Activated CD8-positive, alpha-beta T cell treated with anti-CD3 and anti-CD28 coated beads, Interleukin-2, amount 10 ng/mL, durations not matched to agents 7 days and 5 days (primary cell): Measurements from ENCODE around the gene P2RX2. TPM values are rescaled to one million over a fixed set of nuclear protein-coding genes. Genes with fewer than 3 reads are reported as not detected.

Source experiments
- ATAC-seq: fragments of 150-1000 bp; cut with Tn5 transposase; one replicate; pipeline ENCODE4 v1.10.0; 2021; ENCODE audit warnings: moderate library complexity
- CTCF ChIA-PET: fragments of 350-600 bp; sonication (Branson Sonifier 250); formaldehyde crosslinking; loops from one replicate; lab custom pipeline; 2021; ENCODE audit warnings: antibody characterized with exemption; lab: Charles Lee
- POLR2A ChIA-PET: fragments of 350-600 bp; sonication (Branson Sonifier 250); formaldehyde crosslinking; loops from one replicate; lab custom pipeline; 2021; ENCODE audit warnings: antibody characterized with exemption; lab: Charles Lee
- DNase-seq: peaks from one replicate; pipeline ENCODE4 v3.0.0-alpha.2; 2020
- H3K27ac Mint-ChIP-seq: one replicate; pipeline ENCODE4 v1.8.0; 2021; ENCODE audit warnings: mild to moderate bottlenecking, mixed read lengths
- H3K27me3 Mint-ChIP-seq: one replicate; pipeline ENCODE4 v1.8.0; 2021; ENCODE audit warnings: low read depth, mixed read lengths
- H3K36me3 Mint-ChIP-seq: one replicate; pipeline ENCODE4 v1.8.0; 2021; ENCODE audit warnings: low read depth, mixed read lengths
- H3K4me1 Mint-ChIP-seq: one replicate; pipeline ENCODE4 v1.8.0; 2021; ENCODE audit warnings: low read depth, mixed read lengths
- H3K4me3 Mint-ChIP-seq: one replicate; pipeline ENCODE4 v1.8.0; 2021; ENCODE audit warnings: mild to moderate bottlenecking, mixed read lengths
- H3K9me3 Mint-ChIP-seq: one replicate; pipeline ENCODE4 v1.8.0; 2022; ENCODE audit warnings: mixed read lengths; ENCODE audit not compliant: insufficient read depth
- total RNA-seq, 2 experiments: library from RNA; stranded (reverse); gene quantifications; one replicate each; pipeline ENCODE4 v1.2.3, GENCODE V29; 2021

Gene P2RX2
- total RNA-seq, 2 experiments from 2014 or later: not detected

DNA sequence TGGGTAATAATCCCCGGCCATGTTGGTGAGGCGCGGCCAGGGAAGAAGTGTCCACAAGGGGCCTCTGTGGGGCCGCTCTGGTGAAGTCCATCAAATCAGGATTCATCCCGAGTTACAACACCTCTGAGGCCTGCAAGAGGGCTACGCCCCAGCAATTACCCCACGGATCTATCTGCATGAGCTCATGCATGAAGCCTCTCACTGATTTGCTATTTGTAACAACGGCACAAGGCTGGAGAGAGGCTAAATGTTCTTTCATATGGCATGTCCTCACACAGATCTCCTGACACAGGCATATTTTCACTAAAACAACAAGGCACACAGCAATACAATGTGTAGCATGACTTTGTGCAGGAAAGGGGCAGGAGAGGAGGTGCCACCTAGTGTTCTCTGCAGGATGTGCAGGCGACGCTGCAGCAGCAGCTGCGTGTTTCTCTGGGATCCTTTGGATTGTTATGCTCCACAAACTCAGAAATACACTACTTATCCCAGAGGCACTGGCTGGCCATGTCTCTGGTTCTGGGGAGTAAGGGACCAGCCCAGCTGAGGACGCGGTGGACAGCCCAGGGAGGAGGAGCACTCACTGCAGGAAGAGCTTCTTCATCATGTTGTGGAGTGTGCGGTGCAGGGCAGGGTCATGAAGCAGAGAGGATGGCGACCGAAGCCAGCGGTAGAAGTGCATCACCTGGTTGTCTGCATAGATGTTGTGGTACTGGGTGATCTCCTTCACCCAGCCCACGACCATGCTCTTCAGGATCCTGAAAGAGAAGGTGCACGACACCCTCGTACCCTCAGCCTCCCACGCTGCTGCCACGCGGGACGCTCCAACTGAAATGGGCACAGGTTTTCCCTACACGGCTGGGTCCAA is 20.2 kb downstream of the P2RX2 start:
- Mint-ChIP-seq H3K4me3 (no peak overlapping the region), H3K27ac (peak overlapping the region; percentile 19), H3K9me3 (no peaks in the 10 kb centered on the region), H3K36me3 (peaks cover 78% of the 10 kb centered on the region), H3K4me1 (peaks cover 27% of the 10 kb centered on the region), H3K27me3 (no peaks in the 10 kb centered on the region)
- ChIA-PET POLR2A (no interaction called here), CTCF (interaction anchor here (0.7 to 1.7 kb wide), 11 partner anchors 8 to 485 kb away, joined by 3 to 8 read pairs (median 3); no protein-coding TSS in a partner anchor)
- DNase-seq: no peak
- ATAC-seq: peak; percentile 45

GRCh38 chr12:132639956-132640520 is 21.5 kb downstream of the P2RX2 start:
- H3K4me3 Mint-ChIP-seq: no peak overlapping the region
- H3K27me3 Mint-ChIP-seq: no peaks in the 10 kb centered on the region
- no peaks in the 10 kb centered on the region for H3K9me3 Mint-ChIP-seq
- ATAC-seq (peak; percentile 13), DNase-seq (no peak)
- POLR2A ChIA-PET: no interaction called here
- no peak overlapping the region for H3K27ac Mint-ChIP-seq
- H3K4me1 Mint-ChIP-seq: peaks cover 27% of the 10 kb centered on the region
- peaks cover 73% of the 10 kb centered on the region for H3K36me3 Mint-ChIP-seq
- CTCF ChIA-PET: interaction anchor here (1.6 to 1.7 kb wide), 2 partner anchors 19 to 31 kb away, joined by 3 read pairs; no protein-coding TSS in a partner anchor

GRCh38 chr12:132640936-132641335 is 22.4 kb downstream of the P2RX2 start:
- Mint-ChIP-seq H3K27ac (peak overlapping the region; percentile 31), H3K9me3 (no peaks in the 10 kb centered on the region), H3K4me1 (peaks cover 27% of the 10 kb centered on the region), H3K4me3 (no peak overlapping the region), H3K36me3 (peaks cover 69% of the 10 kb centered on the region), H3K27me3 (no peaks in the 10 kb centered on the region)
- ChIA-PET POLR2A (interaction anchor here (0.8 kb wide), 1 partner anchor 28 kb away, joined by 3 read pairs; no protein-coding TSS in a partner anchor), CTCF (interaction anchor here (1.6 kb wide), 1 partner anchor 32 kb away, joined by 3 read pairs; no protein-coding TSS in a partner anchor)
- DNase-seq (no peak), ATAC-seq (peak; percentile 10)

GRCh38 chr12:132641811-132642650 is 23.5 kb downstream of the P2RX2 start:
- ATAC-seq: no peak
- CTCF ChIA-PET: no interaction called here
- Mint-ChIP-seq H3K27me3 (no peaks in the 10 kb centered on the region), H3K4me1 (peaks cover 27% of the 10 kb centered on the region), H3K27ac (no peak overlapping the region), H3K9me3 (no peaks in the 10 kb centered on the region), H3K36me3 (peaks cover 69% of the 10 kb centered on the region), H3K4me3 (no peak overlapping the region)
- POLR2A ChIA-PET: no interaction called here
- DNase-seq: no peak

DNA sequence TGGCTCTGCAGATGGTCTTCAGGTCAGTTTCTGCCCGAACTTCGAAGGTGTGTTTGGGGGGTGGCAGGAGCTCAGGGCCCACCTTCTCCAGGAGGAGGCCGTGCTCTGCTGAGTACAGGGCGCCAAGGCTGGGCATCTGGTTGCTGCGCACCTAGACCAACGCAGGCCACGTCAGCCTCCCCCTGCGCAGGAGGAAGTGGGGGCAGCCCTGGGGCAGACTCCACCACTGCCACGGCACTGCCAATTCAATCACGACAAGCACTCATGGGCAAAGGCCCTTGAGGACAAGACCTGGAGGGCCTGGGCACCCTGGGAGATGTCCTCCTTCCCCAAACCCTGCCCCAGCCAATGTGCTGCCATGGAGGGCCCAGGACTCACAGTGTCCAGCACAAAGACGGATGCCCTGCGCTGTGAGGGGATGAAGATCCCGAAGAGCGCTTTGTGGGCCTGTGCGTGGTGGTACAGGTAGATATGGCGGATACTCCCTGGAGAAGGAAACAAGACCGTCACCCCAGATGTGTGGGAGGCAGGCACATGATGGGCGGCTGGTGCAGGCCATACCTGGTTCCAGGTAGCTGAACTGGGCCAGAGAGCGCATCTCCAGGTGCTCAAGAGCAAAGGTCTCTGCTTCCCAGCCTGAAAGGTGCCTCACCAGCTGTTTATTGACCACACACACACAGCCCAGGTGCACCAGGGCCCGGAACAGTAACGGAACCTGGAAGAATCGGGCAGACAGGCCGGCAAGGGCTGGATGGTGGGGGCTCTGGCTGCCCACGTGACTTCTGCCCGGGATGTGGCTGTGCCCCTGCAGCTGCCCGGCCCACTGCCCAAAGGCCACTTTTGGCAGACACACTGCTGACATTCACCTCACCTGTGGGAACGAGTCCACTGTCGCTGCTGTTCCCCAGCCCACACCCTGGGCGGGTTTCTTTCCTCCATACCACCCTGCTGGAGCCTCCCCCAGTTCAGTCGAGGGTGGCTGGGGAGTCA is 24.6 kb downstream of the P2RX2 start:
- ChIA-PET CTCF (no interaction called here), POLR2A (interaction anchor here (1.0 kb wide), 1 partner anchor 186 kb away, joined by 4 read pairs; no protein-coding TSS in a partner anchor)
- Mint-ChIP-seq H3K36me3 (peaks cover 67% of the 10 kb centered on the region), H3K4me3 (no peak overlapping the region), H3K9me3 (no peaks in the 10 kb centered on the region), H3K27ac (no peak overlapping the region), H3K4me1 (peaks cover 18% of the 10 kb centered on the region), H3K27me3 (no peaks in the 10 kb centered on the region)
- ATAC-seq (no peak), DNase-seq (no peak)

DNA sequence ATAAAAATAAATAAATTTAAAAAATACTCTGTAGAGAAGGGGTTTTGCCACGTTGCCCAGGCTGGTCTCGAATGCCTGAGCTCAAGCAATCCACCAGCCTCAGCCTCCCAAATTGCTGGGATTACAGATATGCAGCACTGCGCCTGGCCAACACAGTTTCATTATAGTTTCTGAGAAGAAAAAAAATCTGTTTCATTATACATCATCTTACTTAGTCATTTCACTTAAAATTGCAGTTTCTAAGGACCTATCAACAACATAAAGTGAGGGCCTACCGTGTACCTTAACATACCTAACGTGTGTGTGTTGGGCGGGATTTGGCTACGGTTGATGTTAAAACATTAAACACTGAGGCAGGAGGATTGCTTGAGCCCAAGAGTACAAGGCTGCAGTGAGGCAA is 28.3 kb downstream of the P2RX2 start:
- H3K4me1 Mint-ChIP-seq: peaks cover 4% of the 10 kb centered on the region
- DNase-seq (no peak), ATAC-seq (no peak)
- no peak overlapping the region for H3K4me3 Mint-ChIP-seq
- no peaks in the 10 kb centered on the region for H3K9me3 Mint-ChIP-seq
- ChIA-PET CTCF (no interaction called here), POLR2A (no interaction called here)
- no peaks in the 10 kb centered on the region for H3K27me3 Mint-ChIP-seq
- peaks cover 57% of the 10 kb centered on the region for H3K36me3 Mint-ChIP-seq
- no peak overlapping the region for H3K27ac Mint-ChIP-seq

DNA sequence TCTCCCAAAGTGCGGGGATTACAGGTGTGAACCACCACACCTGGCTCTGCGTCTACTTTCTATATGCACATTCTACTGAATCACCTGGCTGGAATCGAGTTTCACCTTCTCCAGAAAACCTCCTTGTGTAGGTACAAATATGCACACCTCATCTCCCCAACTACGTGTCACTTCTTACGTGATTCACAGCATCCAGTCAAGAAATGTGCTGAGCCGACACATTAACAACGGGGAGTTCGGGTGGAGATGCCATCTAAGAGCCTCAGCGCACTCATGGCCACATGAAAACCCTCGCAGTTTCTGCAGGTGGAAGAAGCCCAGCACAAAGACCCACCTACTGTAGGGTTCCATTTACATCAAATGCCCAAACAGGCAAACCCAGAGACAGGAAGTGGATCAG is 29.3 kb downstream of the P2RX2 start:
- Mint-ChIP-seq H3K27me3 (no peaks in the 10 kb centered on the region), H3K4me3 (no peak overlapping the region), H3K4me1 (peaks cover 3% of the 10 kb centered on the region), H3K36me3 (peaks cover 53% of the 10 kb centered on the region), H3K27ac (no peak overlapping the region), H3K9me3 (no peaks in the 10 kb centered on the region)
- ChIA-PET CTCF (interaction anchor here (1.4 kb wide), 1 partner anchor 9 kb away, joined by 7 read pairs; no protein-coding TSS in a partner anchor), POLR2A (interaction anchor here (1.0 kb wide), 1 partner anchor 9 kb away, joined by 3 read pairs; no protein-coding TSS in a partner anchor)
- DNase-seq (no peak), ATAC-seq (no peak)

DNA sequence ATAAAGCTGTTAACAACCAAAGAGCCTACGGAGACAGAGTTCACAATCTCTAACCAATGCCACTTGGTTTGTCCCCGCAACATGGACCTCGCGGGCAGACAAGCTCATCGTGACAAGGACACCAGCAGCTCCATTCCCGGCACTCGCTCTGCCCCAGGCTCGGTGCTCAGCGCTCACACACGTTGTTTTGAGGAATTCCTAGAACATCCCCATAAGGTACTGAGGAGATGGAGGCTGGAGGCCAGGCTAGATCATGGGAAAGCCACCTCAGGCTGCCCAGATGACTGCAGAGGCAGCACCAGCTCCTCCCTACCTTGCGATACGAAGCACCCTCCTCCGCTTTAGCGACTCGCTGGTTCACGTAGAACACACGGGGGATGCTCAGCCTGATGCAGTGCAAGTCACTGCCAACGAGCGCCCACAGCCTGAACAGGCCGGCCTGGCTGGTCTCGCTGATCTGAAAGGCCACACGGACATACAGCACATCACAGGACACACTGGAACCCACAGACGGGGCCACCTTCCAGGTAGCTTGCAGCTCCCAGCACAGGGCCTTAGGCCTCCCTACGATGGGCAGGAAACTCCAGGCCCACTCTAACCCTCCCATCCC is 30.1 kb downstream of the P2RX2 start:
- Mint-ChIP-seq H3K27me3 (no peaks in the 10 kb centered on the region), H3K36me3 (peaks cover 50% of the 10 kb centered on the region), H3K4me1 (peaks cover 3% of the 10 kb centered on the region), H3K4me3 (no peak overlapping the region), H3K9me3 (no peaks in the 10 kb centered on the region), H3K27ac (no peak overlapping the region)
- POLR2A ChIA-PET: interaction anchor here (1.0 kb wide), 1 partner anchor 9 kb away, joined by 3 read pairs; no protein-coding TSS in a partner anchor
- CTCF ChIA-PET: interaction anchor here (1.4 kb wide), 1 partner anchor 10 kb away, joined by 7 read pairs; no protein-coding TSS in a partner anchor
- ATAC-seq: no peak
- no peak for DNase-seq

DNA sequence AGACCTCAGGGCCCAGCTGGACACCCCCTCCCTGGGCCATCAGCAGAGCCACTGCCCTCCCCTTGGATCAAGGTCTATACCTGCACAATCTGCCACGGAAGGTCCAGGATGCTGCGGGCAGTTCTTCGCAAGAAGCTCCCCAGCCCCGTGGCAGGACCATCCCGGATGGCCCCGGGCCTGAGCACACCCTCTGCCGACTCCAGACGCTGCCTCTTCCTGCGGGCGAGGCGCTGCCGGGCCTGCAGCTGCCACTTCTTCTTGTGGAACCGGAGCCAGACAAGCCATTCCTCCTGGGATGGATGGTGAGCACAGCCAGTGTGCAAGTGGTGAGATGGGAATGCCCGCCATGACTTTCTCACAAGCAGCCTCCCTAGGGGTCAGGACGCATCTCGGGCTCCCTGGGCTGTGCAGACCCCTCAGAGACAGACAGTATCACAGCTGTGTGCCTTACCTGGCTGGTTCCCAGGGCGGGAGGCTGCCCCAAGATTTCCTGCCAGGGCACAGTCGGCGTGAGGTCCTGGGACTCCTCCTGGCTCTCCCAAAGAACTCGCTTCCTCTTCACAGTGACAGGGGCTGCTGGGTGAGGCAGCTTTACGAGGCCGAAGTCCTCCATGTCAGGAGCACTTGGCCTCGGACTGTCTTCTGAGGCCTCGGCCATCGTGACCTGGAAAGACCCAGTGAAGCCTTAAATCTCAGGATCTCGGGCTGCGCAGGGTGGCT is 30.8 kb downstream of the P2RX2 start:
- no peak for ATAC-seq
- H3K27ac Mint-ChIP-seq: no peak overlapping the region
- ChIA-PET CTCF (interaction anchor here (1.4 kb wide), 1 partner anchor 10 kb away, joined by 7 read pairs; no protein-coding TSS in a partner anchor), POLR2A (no interaction called here)
- H3K9me3 Mint-ChIP-seq: no peaks in the 10 kb centered on the region
- H3K4me1 Mint-ChIP-seq: peaks cover 3% of the 10 kb centered on the region
- peaks cover 53% of the 10 kb centered on the region for H3K36me3 Mint-ChIP-seq
- DNase-seq: no peak
- H3K4me3 Mint-ChIP-seq: no peak overlapping the region
- no peaks in the 10 kb centered on the region for H3K27me3 Mint-ChIP-seq
